IPS-NIHi11 (cell line): Measurements from ENCODE around the gene CENPA.
A peak's percentile ranks its signal among the peaks of the same experiment; 100 is the strongest.
"Not testable (repeated sequence)": the region's sequence is repeated elsewhere in the genome, so short reads cannot be mapped to it uniquely, and the experiment has no call there.

Source experiments
- DNase-seq: peaks from one replicate; pipeline ENCODE4 v3.0.0; 2012; ENCODE audit warnings: mixed read lengths, low spot score

The CENPA gene

GRCh38 chr2:26785431-26786206 is at the start of gene CENPA:
Gene CENPA, plus strand, starts transcription at chr2:26786056. Its CDS starts 141 bp downstream, at chr2:26786197.
- peak; percentile 98 for DNase-seq

- DNase-seq = no peak
Measured at GRCh38 chr2:26737221-26737620, 48.6 kb upstream of the CENPA start.

GRCh38 chr2:26738481-26738880 is 47.4 kb upstream of the CENPA start:
- no peak for DNase-seq

GRCh38 chr2:26739514-26739913 is 46.3 kb upstream of the CENPA start:
- DNase-seq = no peak

GRCh38 chr2:26740346-26740745 is 45.5 kb upstream of the CENPA start:
- no peak for DNase-seq

- no peak for DNase-seq
Measured at GRCh38 chr2:26740890-26741302, 45.0 kb upstream of the CENPA start.

- DNase-seq = no peak
Measured at GRCh38 chr2:26742048-26742770, 43.6 kb upstream of the CENPA start.

GRCh38 chr2:26743852-26744251 is 42.0 kb upstream of the CENPA start:
- DNase-seq = no peak

- DNase-seq = no peak
Measured at GRCh38 chr2:26744953-26745352, 40.9 kb upstream of the CENPA start.

GRCh38 chr2:26745609-26746327 is 40.1 kb upstream of the CENPA start:
- peak; percentile 79 for DNase-seq

- DNase-seq = no peak
Measured at GRCh38 chr2:26746934-26747333, 38.9 kb upstream of the CENPA start.

GRCh38 chr2:26749787-26750420 is 36.0 kb upstream of the CENPA start:
- DNase-seq = peak; percentile 4

GRCh38 chr2:26750467-26750866 is 35.4 kb upstream of the CENPA start:
- not testable (repeated sequence) for DNase-seq

GRCh38 chr2:26752656-26753055 is 33.2 kb upstream of the CENPA start:
- no peak for DNase-seq

GRCh38 chr2:26754539-26754938 is 31.3 kb upstream of the CENPA start:
- no peak for DNase-seq

- no peak for DNase-seq
Measured at GRCh38 chr2:26754972-26755670, 30.7 kb upstream of the CENPA start.

GRCh38 chr2:26756337-26756736 is 29.5 kb upstream of the CENPA start:
- DNase-seq = no peak

- DNase-seq = no peak
Measured at GRCh38 chr2:26757873-26758789, 27.7 kb upstream of the CENPA start.

GRCh38 chr2:26758790-26759321 is 27.0 kb upstream of the CENPA start:
- no peak for DNase-seq

GRCh38 chr2:26759845-26760244 is 26.0 kb upstream of the CENPA start:
- no peak for DNase-seq
